HL-60 (cell line): ENCODE measurements around the gene NEGR1.

ENCODE experiments used
- CTCF ChIP-seq: IDR thresholded peaks from one replicate; pipeline ENCODE4 v1.5.1; 2011; ENCODE audit warnings: low read length, control low read depth, inconsistent platforms; ENCODE audit not compliant: insufficient read depth
- REST ChIP-seq: IDR thresholded peaks from 2 replicates; pipeline ENCODE4 v1.6.1; 2012; ENCODE audit warnings: low read depth; ENCODE audit not compliant: insufficient replicate concordance

GRCh38 chr1:71490432-71490831, 791.9 kb downstream of the NEGR1 start:
- TF ChIP-seq CTCF (no peak), REST (no peak)
